ENCODE results near the gene TPSD1.

TPSD1 gene

DNA sequence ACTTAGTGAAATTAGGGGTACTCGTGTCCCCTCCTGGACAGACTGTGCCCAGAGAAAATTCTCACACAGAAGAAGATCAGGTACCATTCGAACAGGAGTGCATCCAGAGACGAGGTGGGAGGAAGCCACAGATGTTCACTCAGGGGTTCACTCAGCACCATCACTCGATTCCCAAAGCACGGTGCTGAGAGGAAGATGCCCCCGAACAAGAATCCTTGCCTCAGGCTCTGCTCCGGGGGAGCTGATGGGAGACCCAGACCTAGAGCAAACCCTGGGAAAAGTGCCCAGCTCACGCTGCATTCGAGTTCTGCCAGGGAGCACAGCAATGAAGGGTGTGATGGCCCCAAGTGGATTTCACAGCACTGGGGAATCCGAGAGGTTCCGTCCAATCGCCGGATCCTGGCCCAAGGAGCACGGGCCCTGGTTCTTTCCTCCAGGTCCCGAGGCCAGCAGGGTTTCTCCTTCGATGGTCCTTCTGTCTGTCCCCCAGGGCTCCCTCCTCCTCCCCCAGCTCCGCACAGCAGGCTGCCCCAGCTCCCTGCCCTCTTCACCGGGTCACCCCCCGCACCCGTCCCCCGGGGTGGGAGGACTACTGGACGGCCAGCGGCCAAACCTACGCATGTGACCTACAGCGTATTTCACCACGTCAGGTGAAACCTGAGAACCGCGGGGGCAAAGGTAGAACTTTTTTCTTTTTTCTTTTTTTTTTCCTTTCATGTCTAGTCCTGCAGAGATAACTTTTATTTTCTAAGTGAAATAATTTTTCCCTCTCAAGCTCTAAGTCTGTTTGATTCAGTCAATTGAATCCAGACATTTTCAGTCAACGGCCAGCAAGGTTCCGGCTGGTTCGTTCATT, 43.4 kb downstream of the TPSD1 start:
- DNase-seq (ENCODE audit: low read depth, low spot score) = no peak

DNA sequence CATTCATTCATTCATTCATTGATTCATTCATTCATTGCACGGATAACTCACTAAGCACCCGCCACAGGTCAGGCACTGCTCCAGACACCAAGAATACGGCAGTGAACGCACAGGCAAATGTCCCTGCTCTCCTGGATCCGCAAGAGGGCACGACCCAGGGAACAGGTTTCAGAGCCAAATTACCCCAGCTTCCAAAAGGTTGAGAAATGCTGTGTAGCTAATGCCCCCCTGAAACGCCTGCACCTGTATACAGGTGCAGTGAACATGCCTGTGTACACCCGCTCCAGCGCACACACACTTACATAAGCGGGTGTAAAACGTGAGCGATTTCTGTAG, 44.0 kb downstream of the TPSD1 start:
- DNase-seq (ENCODE audit: low read depth, low spot score) = no peak

DNA sequence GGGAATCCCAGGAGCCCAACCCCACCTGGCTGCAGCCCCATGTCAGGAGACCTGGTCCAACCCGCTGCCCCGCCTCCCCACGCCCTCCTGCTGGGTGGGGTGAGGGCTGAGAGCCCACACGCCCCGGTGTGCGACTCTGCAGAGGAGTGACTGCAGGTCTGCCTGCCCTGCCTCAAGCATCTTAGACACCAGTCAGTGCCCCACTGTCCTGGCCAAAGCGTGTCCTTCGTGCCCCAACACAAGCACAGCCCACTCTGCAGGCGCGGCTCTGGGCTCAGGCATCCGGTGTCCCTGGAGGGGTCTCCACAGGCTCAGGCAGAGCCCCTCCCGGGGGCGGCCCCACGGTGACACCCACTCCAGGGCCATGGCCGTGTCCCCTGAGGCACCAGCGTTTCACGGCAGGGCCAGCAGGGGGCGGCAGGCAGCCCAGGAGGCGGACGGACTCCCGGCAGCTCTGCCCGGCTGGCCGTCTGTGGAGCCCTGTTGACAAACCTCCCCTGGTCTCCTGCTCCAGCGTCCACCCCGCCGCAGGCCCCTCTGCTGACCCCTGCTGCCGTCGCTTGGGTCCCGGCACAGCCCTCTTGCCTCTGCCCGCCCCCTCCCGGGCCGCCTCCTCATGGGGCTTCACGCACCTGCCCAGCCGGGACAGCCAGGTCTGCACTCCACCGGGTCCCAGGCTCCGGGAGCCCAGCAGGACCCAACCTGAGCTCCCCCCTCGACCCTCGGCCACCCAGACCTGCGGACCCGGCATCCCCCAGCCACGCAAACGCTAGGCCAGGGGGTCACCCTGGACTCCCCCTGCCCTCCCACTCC, 45.0 kb downstream of the TPSD1 start:
- DNase-seq (ENCODE audit: low read depth, low spot score) = no peak

DNA sequence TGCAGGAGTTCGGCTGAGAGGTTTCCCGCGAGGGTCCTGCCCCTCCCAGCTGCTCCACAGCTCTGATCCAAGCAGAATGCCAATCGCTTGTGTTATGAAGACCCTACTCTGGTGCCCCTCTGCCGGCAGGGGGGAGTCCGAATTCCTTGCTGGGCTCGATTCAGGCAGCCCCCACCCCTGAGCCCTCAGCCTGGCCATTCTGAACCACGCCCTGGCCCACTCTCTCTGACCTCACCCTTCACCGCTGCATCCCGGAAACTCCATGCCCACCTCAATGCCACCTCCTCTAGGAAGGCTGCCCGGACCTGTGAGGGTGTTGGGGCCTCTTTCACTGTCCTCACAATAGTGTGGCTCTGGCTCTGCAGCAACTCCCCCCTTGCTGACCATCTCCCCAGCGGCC, 45.7 kb downstream of the TPSD1 start:
- no peak for DNase-seq (ENCODE audit: low read depth, low spot score)

DNA sequence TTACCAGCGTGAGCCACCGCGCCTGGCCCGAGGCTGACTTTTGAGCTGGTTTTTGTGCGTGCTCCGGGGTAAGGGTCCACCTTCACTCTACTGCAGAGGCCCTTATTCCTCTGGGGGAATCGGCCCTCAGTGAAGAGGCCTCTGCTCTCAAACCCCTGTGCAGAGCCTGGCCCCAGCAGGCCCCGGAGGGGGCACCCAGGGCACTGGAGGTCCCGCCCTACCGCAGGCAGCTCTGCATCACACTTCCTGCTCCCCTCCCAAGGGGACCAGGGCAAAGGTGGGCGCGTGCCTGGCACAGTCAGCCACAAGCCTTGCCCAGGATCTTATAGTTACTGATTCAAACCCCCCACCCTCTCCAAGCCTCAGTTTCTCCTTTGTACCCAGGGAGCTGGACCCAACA, 50.0 kb downstream of the TPSD1 start:
- no peak for DNase-seq (ENCODE audit: low read depth, low spot score)

DNA sequence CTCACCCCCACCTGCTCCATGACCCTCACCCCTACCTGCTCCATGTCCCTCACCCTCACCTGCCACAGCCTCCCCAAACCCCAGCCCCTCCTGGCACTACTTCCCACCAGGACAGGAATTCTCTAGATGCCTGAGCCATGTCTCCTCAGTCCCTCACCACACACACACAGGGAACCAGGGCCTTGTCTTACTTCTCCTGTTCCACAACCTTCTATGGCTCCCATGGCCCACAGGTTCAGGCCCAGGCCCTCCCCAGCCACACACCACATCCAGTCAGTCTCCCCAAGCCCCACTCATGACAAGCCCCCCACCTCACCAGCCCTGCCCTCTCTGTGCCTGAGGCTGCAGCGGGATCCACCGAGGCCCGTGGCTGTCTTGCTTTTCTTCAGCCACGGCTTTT, 50.5 kb downstream of the TPSD1 start:
- DNase-seq (ENCODE audit: low read depth, low spot score) = no peak

DNA sequence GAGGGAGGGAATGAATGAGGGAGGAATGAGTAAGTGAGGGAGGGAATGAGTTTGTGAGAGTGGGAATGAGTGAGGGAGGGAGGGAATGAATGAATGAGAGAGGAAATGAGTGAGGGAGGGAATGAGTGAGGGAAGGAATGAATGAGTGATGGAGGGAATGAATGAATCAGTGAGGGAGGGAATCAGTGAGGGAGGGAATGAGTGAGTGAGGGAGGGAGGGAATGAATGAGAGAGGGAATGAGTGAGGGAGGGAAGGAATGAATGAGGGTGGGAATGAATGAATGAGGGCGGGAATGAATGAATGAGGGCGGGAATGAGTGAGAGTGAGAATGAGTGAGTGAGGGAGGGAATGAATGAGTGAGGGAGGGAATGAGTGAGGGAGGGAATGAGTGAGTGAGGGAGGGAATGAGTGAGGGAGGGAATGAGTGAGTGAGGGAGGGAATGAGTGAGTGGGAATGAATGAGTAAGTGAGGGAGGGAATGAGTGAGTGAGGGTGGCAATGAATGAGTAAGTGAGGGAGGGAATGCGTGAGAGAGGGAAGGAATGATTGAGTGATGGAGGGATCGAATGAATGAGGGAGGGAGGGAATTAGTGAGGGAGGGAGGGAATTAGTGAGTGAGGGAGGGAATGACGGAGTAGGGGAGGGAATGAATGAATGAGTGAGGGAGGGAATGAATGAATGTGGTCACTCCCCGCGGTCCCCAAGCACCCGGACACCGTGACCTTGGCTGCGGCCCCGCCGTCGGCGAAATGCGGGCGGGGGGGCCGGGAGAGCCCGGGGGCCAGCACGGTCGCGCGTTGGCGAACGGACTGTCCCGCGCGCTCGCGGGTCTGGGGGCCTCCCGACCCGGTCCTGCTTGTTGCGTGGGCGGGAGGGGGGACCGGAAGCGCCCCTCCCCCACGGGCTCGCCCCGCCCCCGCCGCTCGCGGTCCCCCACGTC, 52.4 kb downstream of the TPSD1 start:
- DNase-seq (ENCODE audit: low read depth, low spot score) = no peak

All from brain pericyte (primary cell).